HEK293T (cell line): ENCODE data around the gene SLCO3A1.

Experiments used
- CTCF ChIA-PET: fragments of 350-600 bp; formaldehyde crosslinking; extraction: SDS; loops from one replicate; lab custom pipeline; 2021; ENCODE audit warnings: antibody characterized with exemption, inconsistent platforms; lab: Yijun Ruan, JAX
- POLR2A ChIA-PET: fragments of 350-600 bp; formaldehyde crosslinking; extraction: SDS; loops from one replicate; lab custom pipeline; 2020; ENCODE audit warnings: antibody characterized with exemption, inconsistent platforms; lab: Yijun Ruan, JAX
- DNase-seq: peaks from one replicate; pipeline ENCODE4 v3.0.0; 2012; ENCODE audit warnings: mixed read lengths; ENCODE audit errors: extremely low spot score
- ARNT ChIP-seq: fragments of 450-650 bp; IDR thresholded peaks from 2 replicates; pipeline ENCODE4 v1.6.1; 2017; ENCODE audit warnings: mild to moderate bottlenecking
- BHLHE40 ChIP-seq: fragments of 450-650 bp; IDR thresholded peaks from 2 replicates; pipeline ENCODE4 v1.6.1; 2016; ENCODE audit warnings: mild to moderate bottlenecking, moderate library complexity, borderline replicate concordance
- CTBP1 ChIP-seq: fragments of 450-650 bp; IDR thresholded peaks from 2 replicates; pipeline ENCODE4 v1.6.1; 2016; ENCODE audit warnings: borderline replicate concordance
- ELF4 ChIP-seq: fragments of 450-650 bp; IDR thresholded peaks from 2 replicates; pipeline ENCODE4 v1.6.1; 2017; ENCODE audit warnings: antibody characterized with exemption
- FOXA1 ChIP-seq: fragments of 450-650 bp; IDR thresholded peaks from 2 replicates; pipeline ENCODE4 v1.6.1; 2016; ENCODE audit warnings: mild to moderate bottlenecking
- FOXK2 ChIP-seq: fragments of 450-650 bp; IDR thresholded peaks from 2 replicates; pipeline ENCODE4 v1.6.1; 2016; ENCODE audit warnings: mild to moderate bottlenecking
- FOXM1 ChIP-seq: fragments of 450-650 bp; IDR thresholded peaks from 2 replicates; pipeline ENCODE4 v1.6.1; 2017; ENCODE audit warnings: mild to moderate bottlenecking, borderline replicate concordance
- HDGF ChIP-seq: fragments of 450-650 bp; IDR thresholded peaks from 2 replicates; pipeline ENCODE4 v1.6.1; 2017; ENCODE audit warnings: antibody characterized with exemption, borderline replicate concordance
- L3MBTL2 ChIP-seq: fragments of 450-650 bp; conservative IDR thresholded peaks from 2 replicates; pipeline ENCODE4 v1.6.1; 2016; ENCODE audit warnings: mild to moderate bottlenecking
- LEF1 ChIP-seq: fragments of 450-650 bp; IDR thresholded peaks from 2 replicates; pipeline ENCODE4 v1.6.1; 2017; ENCODE audit warnings: mild to moderate bottlenecking, borderline replicate concordance
- NFRKB ChIP-seq: fragments of 450-650 bp; IDR thresholded peaks from 2 replicates; pipeline ENCODE4 v1.6.1; 2016; ENCODE audit warnings: mild to moderate bottlenecking, moderate library complexity
- SP1 ChIP-seq: fragments of 450-650 bp; IDR thresholded peaks from 2 replicates; pipeline ENCODE4 v1.6.1; 2017
- SUZ12 ChIP-seq: fragments of 450-650 bp; IDR thresholded peaks from 2 replicates; pipeline ENCODE4 v1.6.1; 2016; ENCODE audit warnings: mild to moderate bottlenecking
- TARDBP ChIP-seq: fragments of 450-650 bp; IDR thresholded peaks from 2 replicates; pipeline ENCODE4 v1.6.1; 2016
- ZNF384 ChIP-seq: fragments of 450-650 bp; IDR thresholded peaks from 2 replicates; pipeline ENCODE4 v1.6.1; 2016
- TF ChIP-seq, protein P1 (sequence below): fragments of 450-650 bp; IDR thresholded peaks from 2 replicates; pipeline ENCODE4 v1.6.1; 2016

The SLCO3A1 gene

GRCh38 chr15:92120094-92120795 is 266.7 kb downstream of the SLCO3A1 start:
- TF ChIP-seq ARNT (no peak), SUZ12 (no peak), FOXK2 (no peak), SP1 (no peak), ZNF384 (no peak), NFRKB (no peak), L3MBTL2 (no peak), HDGF (no peak), ELF4 (no peak)
- TF ChIP-seq, protein P1, sequence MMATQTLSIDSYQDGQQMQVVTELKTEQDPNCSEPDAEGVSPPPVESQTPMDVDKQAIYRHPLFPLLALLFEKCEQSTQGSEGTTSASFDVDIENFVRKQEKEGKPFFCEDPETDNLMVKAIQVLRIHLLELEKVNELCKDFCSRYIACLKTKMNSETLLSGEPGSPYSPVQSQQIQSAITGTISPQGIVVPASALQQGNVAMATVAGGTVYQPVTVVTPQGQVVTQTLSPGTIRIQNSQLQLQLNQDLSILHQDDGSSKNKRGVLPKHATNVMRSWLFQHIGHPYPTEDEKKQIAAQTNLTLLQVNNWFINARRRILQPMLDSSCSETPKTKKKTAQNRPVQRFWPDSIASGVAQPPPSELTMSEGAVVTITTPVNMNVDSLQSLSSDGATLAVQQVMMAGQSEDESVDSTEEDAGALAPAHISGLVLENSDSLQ, result no peak
- CTCF ChIA-PET, result interaction anchor here (0.6 kb wide), 1 partner anchor 25 kb away, joined by 3 read pairs; no protein-coding TSS in a partner anchor

GRCh38 chr15:92121047-92121446 is 267.5 kb downstream of the SLCO3A1 start:
- CTCF ChIA-PET, result interaction anchor here (0.6 kb wide), 1 partner anchor 24 kb away, joined by 3 read pairs; no protein-coding TSS in a partner anchor
- POLR2A ChIA-PET, result no interaction called here
- no peak for TF ChIP-seq L3MBTL2
- TF ChIP-seq ELF4, result no peak
- no peak for TF ChIP-seq HDGF
- no peak for TF ChIP-seq SUZ12
- TF ChIP-seq BHLHE40, result no peak
- no peak for TF ChIP-seq CTBP1
- TF ChIP-seq FOXM1, result no peak
- TF ChIP-seq, protein P1, result no peak
- TF ChIP-seq FOXK2, result no peak
- TF ChIP-seq SP1, result no peak
- TF ChIP-seq LEF1, result no peak
- TF ChIP-seq FOXA1, result no peak
- no peak for TF ChIP-seq TARDBP
- TF ChIP-seq ZNF384, result no peak
- no peak for TF ChIP-seq ARNT
- TF ChIP-seq NFRKB, result no peak
- DNase-seq, result no peak

More at GRCh38 chr15:92120094-92120795, 266.7 kb downstream of the SLCO3A1 start:
- DNase-seq, result no peak
- POLR2A ChIA-PET, result no interaction called here

DNA sequence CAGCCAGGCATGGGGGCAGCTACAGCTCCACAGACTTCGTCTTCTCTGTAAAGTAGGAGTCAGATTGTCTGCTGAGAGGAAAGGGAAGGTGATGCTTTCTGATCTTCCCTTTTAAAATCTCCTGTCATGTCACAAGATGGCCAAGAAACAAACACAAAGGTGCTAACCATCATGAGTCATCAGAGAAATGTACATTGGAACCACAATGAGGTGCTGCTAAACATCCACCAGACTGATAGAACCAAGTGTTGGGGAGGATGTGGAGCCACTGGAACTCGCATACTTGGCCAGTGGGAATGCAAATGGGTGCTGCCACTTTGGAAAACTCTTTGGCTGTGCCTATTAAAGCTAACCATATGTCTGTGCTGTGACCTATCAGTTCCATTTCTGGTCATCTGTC is 268.8 kb downstream of the SLCO3A1 start:
- TF ChIP-seq HDGF (no peak), ELF4 (no peak), ARNT (no peak), SP1 (no peak), BHLHE40 (no peak), FOXM1 (no peak), FOXK2 (no peak), CTBP1 (no peak), SUZ12 (no peak), LEF1 (no peak), FOXA1 (no peak), TARDBP (no peak), ZNF384 (no peak), NFRKB (no peak), L3MBTL2 (no peak)
- TF ChIP-seq, protein P1, result no peak
- DNase-seq, result no peak
- ChIA-PET CTCF (no interaction called here), POLR2A (no interaction called here)

DNA sequence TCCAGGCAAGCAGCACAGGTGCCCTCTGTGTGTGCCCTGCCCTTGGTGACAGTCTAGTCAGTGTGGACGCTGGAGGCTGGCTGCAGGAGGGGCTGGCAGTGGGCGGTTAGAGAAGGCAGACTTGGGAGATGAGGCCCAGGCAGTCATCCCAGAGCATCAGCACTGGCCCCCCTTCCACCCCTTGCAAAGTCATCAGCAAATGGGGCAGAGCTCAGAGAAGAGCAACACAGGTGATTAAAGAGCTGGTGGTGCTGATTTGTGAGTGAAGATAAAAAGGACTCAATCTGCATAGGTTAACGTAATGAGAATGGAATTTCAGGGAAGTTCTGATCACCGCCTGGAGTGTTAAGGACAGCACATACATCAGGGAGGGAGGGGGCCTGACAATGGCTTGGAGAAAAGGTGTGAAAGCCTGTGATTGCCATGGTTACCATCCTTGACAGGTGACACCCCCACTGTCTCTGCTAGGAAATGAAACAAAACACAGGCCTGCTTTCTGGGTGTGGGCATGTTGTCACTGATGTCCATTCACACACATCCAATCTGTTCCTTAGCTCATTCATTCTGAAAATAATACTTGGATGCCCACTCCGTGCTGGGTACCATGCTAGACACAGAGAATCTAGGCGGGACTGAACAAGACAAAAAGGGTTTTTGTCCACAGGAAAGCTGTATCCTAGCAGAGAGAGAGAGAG is 270.6 kb downstream of the SLCO3A1 start:
- TF ChIP-seq LEF1 (no peak), FOXM1 (no peak), FOXK2 (no peak), ELF4 (no peak), CTBP1 (no peak), SP1 (no peak), FOXA1 (no peak)
- DNase-seq, result no peak
- CTCF ChIA-PET, result no interaction called here
- POLR2A ChIA-PET, result no interaction called here

- ChIA-PET POLR2A (no interaction called here), CTCF (no interaction called here)
- no peak for TF ChIP-seq FOXA1
- TF ChIP-seq SUZ12, result no peak
- no peak for TF ChIP-seq ZNF384
- TF ChIP-seq ELF4, result no peak
- TF ChIP-seq SP1, result no peak
- TF ChIP-seq HDGF, result no peak
- no peak for TF ChIP-seq LEF1
- no peak for DNase-seq
Measured at GRCh38 chr15:92124657-92125010, 271.1 kb downstream of the SLCO3A1 start.

GRCh38 chr15:92128788-92129187 is 275.3 kb downstream of the SLCO3A1 start:
- DNase-seq, result no peak
- no peak for TF ChIP-seq SUZ12
- TF ChIP-seq ZNF384, result no peak
- TF ChIP-seq LEF1, result no peak
- no peak for TF ChIP-seq SP1
- TF ChIP-seq L3MBTL2, result no peak
- TF ChIP-seq ARNT, result no peak
- TF ChIP-seq HDGF, result no peak
- TF ChIP-seq FOXM1, result no peak
- TF ChIP-seq, protein P1, result no peak
- TF ChIP-seq FOXK2, result no peak
- TF ChIP-seq NFRKB, result no peak
- TF ChIP-seq CTBP1, result no peak
- no peak for TF ChIP-seq TARDBP
- no peak for TF ChIP-seq FOXA1
- TF ChIP-seq ELF4, result no peak
- TF ChIP-seq BHLHE40, result no peak
- ChIA-PET POLR2A (no interaction called here), CTCF (no interaction called here)
